HepG2 (cell line): ENCODE data around the gene COL5A1. TPM values are rescaled to one million over a fixed set of nuclear protein-coding genes. Genes with fewer than 3 reads are reported as not detected.

Source experiments
- ATAC-seq: fragments of 200-7000 bp; cut with Tn5 transposase; 3 replicates; pipeline ENCODE4 v1.9.1; 2020; ENCODE audit warnings: mild to moderate bottlenecking, moderate library complexity
- BruUV-seq: library from RNA; stranded (reverse); fragments of 400-500 nt; replicated peaks from 2 replicates; lab custom pipeline; 2021; lab: Mats Ljungman, UMichigan
- CTCF ChIA-PET: fragments of 300-600 bp; formaldehyde crosslinking; extraction: SDS; loops from one replicate; lab custom pipeline; 2021; ENCODE audit warnings: low total read pairs, inconsistent platforms, low intra/inter-chr PET ratio; lab: Yijun Ruan, JAX
- POLR2A ChIA-PET: fragments of 350-600 bp; sonication (Branson Sonifier 250); formaldehyde crosslinking; loops from one replicate; lab custom pipeline; 2020; ENCODE audit warnings: antibody characterized with exemption, inconsistent platforms; lab: Yijun Ruan, JAX
- DNase-seq: peaks from one replicate; pipeline ENCODE4 v3.0.0-alpha.2; 2015; ENCODE audit warnings: low spot score
- FAIRE-seq: peaks from 3 replicates; lab custom pipeline; 2011; peaks lifted over from hg19 to GRCh38; lab: Jason Lieb, UNC
- H2AFZ ChIP-seq: one replicate; pipeline ENCODE4 v1.6.1; 2011; ENCODE audit warnings: low read length, inconsistent platforms
- H3K27ac ChIP-seq: fragments of 300-600 bp; 3 replicates; pipeline ENCODE4 v1.8.0; 2011; ENCODE audit warnings: mixed run types, mild to moderate bottlenecking, mixed read lengths, low read length, inconsistent platforms; ENCODE audit not compliant: insufficient read depth; ENCODE audit errors: extremely low read length
- H3K27me3 ChIP-seq, 2 experiments: fragments of 200-600 bp in 1 of 2; 2 replicates in 1 of 2; 3 replicates in 1 of 2; pipeline versions ENCODE4 v1.6.0 to v1.8.0; 2011; ENCODE audit warnings: low read length in 2 of 2, mild to moderate bottlenecking in 2 of 2, moderate library complexity in 2 of 2, inconsistent platforms in 1 of 2; ENCODE audit not compliant: insufficient read depth in 2 of 2, control insufficient read depth in 1 of 2
- H3K36me3 ChIP-seq, 2 experiments: fragments of 200-600 bp in 1 of 2; replicated peaks in 1 of 2; 2 replicates in 1 of 2; 3 replicates in 1 of 2; pipeline versions ENCODE4 v1.5.1 to v1.8.0; 2011; ENCODE audit warnings: low read length in 2 of 2, inconsistent platforms in 1 of 2; ENCODE audit not compliant: insufficient read depth in 2 of 2, control insufficient read depth in 1 of 2
- H3K4me1 ChIP-seq: 2 replicates; pipeline ENCODE4 v1.5.1; 2012; ENCODE audit warnings: low read length, inconsistent platforms; ENCODE audit not compliant: insufficient read depth
- H3K4me2 ChIP-seq: 2 replicates; pipeline ENCODE4 v1.6.0; 2011; ENCODE audit warnings: low read depth, low read length, inconsistent platforms
- H3K4me3 ChIP-seq, 3 experiments: fragments of 200-600 bp in 1 of 3; sonication (generic), shearing (Covaris generic) in 1 of 3; replicated peaks in 1 of 3; 2 replicates each; pipeline ENCODE4 v1.5.1; 2011 to 2016; ENCODE audit warnings: low read length in 3 of 3, inconsistent platforms in 2 of 3, low read depth in 2 of 3, mild to moderate bottlenecking in 2 of 3, control low read depth in 1 of 3, mixed read lengths in 1 of 3; ENCODE audit not compliant: insufficient read depth in 1 of 3
- H3K79me2 ChIP-seq: one replicate; pipeline ENCODE4 v1.6.1; 2011; ENCODE audit warnings: low read length, inconsistent platforms; ENCODE audit not compliant: insufficient read depth
- H3K9ac ChIP-seq: 2 replicates; pipeline ENCODE4 v1.6.0; 2011; ENCODE audit warnings: mild to moderate bottlenecking, low read depth, low read length, inconsistent platforms; ENCODE audit not compliant: insufficient read depth
- H3K9me3 ChIP-seq: 2 replicates; pipeline ENCODE4 v1.5.1; 2012; ENCODE audit warnings: mild to moderate bottlenecking, low read length
- H4K20me1 ChIP-seq: 2 replicates; pipeline ENCODE4 v1.6.0; 2011; ENCODE audit warnings: inconsistent platforms, mild to moderate bottlenecking, low read length, moderate library complexity; ENCODE audit not compliant: insufficient read depth
- MED1 ChIP-seq: sonication (generic); formaldehyde crosslinking; IDR thresholded peaks from 2 replicates; pipeline ENCODE4 v1.4.0; 2020; ENCODE audit warnings: missing genetic modification reagents
- NKX3-1 ChIP-seq: sonication (generic); formaldehyde crosslinking; IDR thresholded peaks from 2 replicates; pipeline ENCODE4 v1.5.0; 2020; ENCODE audit warnings: missing genetic modification reagents
- ZNF180 ChIP-seq: sonication (generic); formaldehyde crosslinking; IDR thresholded peaks from 2 replicates; pipeline ENCODE4 v1.4.0; 2020; ENCODE audit warnings: low read depth, missing genetic modification reagents, borderline replicate concordance
- WGBS: methylation state at CpG from one replicate; pipeline ENCODE4 v1.1.6; 2017; ENCODE audit warnings: low lambda C conversion rate; 5-methylcytosine and 5-hydroxymethylcytosine counted together
- in situ Hi-C: cut with HindIII; loops from 2 replicates; pipeline ENCODE4 v1.10.0; 2017; ENCODE audit warnings: low pct_unique_long_range_greater_than_20kb; ENCODE audit not compliant: extremely low pct_ligation_motif_present
- intact Hi-C: fragments of 100-400 bp; cut with micrococcal nuclease; formaldehyde crosslinking; loops from one replicate; pipeline ENCODE4 v1.10.0; 2022; ENCODE audit not compliant: unreplicated experiment
- polyA plus RNA-seq, 8 experiments: library from polyadenylated mRNA; depleted of rRNA in 3 of 8; stranded (reverse) in 7 of 8; unstranded in 1 of 8; fragments of >200 nt; fragmentation: Illumina TruSeq in 4 of 8; extraction: Trizol in 4 of 8; gene quantifications; 2 replicates each; pipeline versions ENCODE4 v1.2.1 to v1.2.3, GENCODE V29; 2011 to 2016; ENCODE audit warnings: low read depth in 4 of 8, missing spikeins in 1 of 8, mixed read lengths in 1 of 8; ENCODE audit not compliant: insufficient read depth in 1 of 8
- total RNA-seq, 5 experiments: library from RNA; depleted of rRNA; stranded (reverse); fragments of >200 nt; fragmentation: Illumina TruSeq; extraction: Trizol; gene quantifications; 2 replicates each; pipeline ENCODE4 v1.2.3, GENCODE V29; 2016; ENCODE audit warnings: low read depth in 1 of 5

The COL5A1 gene
- total and polyA plus RNA-seq, 2 of the 13 experiments (the other 11 are each of a cell fraction or from before 2014, with no cell fraction given) = not detected

DNA sequence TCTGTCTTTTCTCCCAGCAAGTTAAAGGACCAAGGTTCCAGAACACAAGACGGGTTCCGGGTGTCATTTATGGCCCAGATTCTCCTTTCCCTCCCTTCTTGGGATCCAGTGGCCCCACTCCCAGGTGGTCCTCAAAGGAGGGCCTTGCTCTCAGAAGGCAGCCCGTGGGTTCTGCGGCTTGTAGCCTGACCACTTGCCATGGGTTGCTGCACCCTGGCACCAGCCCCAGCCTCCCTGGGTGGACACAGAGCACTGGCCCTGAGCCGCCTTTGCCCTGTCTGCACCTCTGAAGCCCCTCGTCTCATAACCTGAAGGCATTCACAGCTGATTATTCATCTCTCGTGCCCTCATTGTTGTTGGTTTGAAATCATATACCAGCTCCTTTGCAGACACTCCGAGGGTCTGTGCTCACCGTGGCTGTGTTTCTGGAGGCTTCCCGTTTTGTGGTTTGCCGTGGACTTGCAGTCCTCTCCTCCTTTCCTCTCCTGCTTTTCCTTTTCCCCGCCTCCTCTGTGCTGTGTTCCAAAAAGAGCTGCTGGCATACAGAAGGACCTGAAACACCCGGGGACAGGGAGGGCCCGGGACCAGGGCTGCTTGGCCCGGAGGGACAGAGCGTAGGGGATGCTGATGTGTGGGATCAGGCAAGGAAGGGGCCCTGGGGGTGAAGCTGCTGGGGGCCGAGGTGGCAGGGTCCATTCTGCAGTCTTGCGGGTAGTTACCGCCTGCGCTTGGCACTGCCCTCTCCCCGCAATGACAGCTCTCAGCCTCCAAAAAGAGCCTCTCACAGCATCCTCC, 189.5 kb downstream of the COL5A1 start:
- WGBS = 6% methylated on average over 21 of the region's 21 CpGs
- BruUV-seq = no TSS peak
- FAIRE-seq (no peak), ATAC-seq (no peak), DNase-seq (no peak)
- no peaks in the 10 kb centered on the region for H3K4me1 ChIP-seq
- no peak overlapping the region for H3K9ac ChIP-seq
- intact Hi-C loops (no loop called here), in situ Hi-C loops (no loop called here)
- POLR2A ChIA-PET = no interaction called here
- H3K79me2 ChIP-seq = no peaks in the 10 kb centered on the region
- CTCF ChIA-PET = no interaction called here
- no peak overlapping the region for H2AFZ ChIP-seq
- no peaks in the 10 kb centered on the region for H3K9me3 ChIP-seq
- no peak for TF ChIP-seq NKX3-1 (CRISPR knock-in tag)
- no peak for TF ChIP-seq MED1 (CRISPR knock-in tag)
- peaks cover 16 to 57% of the 10 kb centered on the region in 2 experiments; a peak in 4 of 5 replicates for H3K27me3 ChIP-seq
- H3K36me3 ChIP-seq = no peaks in the 10 kb centered on the region
- no peak overlapping the region for H3K4me3 ChIP-seq
- peaks cover 3% of the 10 kb centered on the region; the same call in 1 of the 2 replicates for H4K20me1 ChIP-seq
- H3K4me2 ChIP-seq = no peak overlapping the region
- H3K27ac ChIP-seq = no peak overlapping the region

- Histone ChIP-seq H3K4me1 (no peaks in the 10 kb centered on the region), H3K9me3 (no peaks in the 10 kb centered on the region), H3K4me2 (no peak overlapping the region), H4K20me1 (peaks cover 3% of the 10 kb centered on the region; the same call in 1 of the 2 replicates), H3K79me2 (no peaks in the 10 kb centered on the region), H3K9ac (no peak overlapping the region), H3K36me3 (no peaks in the 10 kb centered on the region), H3K27ac (no peak overlapping the region), H3K27me3 (peaks cover 22 to 71% of the 10 kb centered on the region in 2 experiments; a peak in 4 of 5 replicates), H3K4me3 (no peak overlapping the region), H2AFZ (no peak overlapping the region)
- DNase-seq (no peak), ATAC-seq (no peak), FAIRE-seq (no peak)
- no TSS peak for BruUV-seq
- POLR2A ChIA-PET = no interaction called here
- TF ChIP-seq ZNF180 (CRISPR knock-in tag) = no peak
- intact Hi-C loops (no loop called here), in situ Hi-C loops (no loop called here)
- WGBS = 0% methylated on average over 2 of the region's 19 CpGs
- CTCF ChIA-PET = no interaction called here
Measured at GRCh38 chr9:134832471-134832870, 190.9 kb downstream of the COL5A1 start.
